G401 (cell line): ENCODE measurements around the gene C12orf43. TPM values are rescaled to one million over a fixed set of nuclear protein-coding genes. Genes with fewer than 3 reads are reported as not detected.
A peak's percentile ranks its signal among the peaks of the same experiment; 100 is the strongest.
"Not testable (repeated sequence)": the region's sequence is repeated elsewhere in the genome, so short reads cannot be mapped to it uniquely, and the experiment has no call there.

Source experiments
- DNase-seq: peaks from one replicate; pipeline ENCODE4 v3.0.0-alpha.2; 2015; ENCODE audit warnings: low spot score
- in situ Hi-C: cut with HindIII; loops from 2 replicates; pipeline ENCODE4 v1.10.0; 2016; ENCODE audit warnings: low sequenced_read_pairs, mixed read lengths
- total RNA-seq: library from RNA; depleted of rRNA; stranded (reverse); fragments of >200 nt; shearing (Covaris generic); gene quantifications from 2 replicates; pipeline ENCODE4 v1.2.3, GENCODE V29; 2014; rRNA removed

C12orf43 gene
- 22.2 and 37.1 TPM in 2 replicates for total RNA-seq

DNA sequence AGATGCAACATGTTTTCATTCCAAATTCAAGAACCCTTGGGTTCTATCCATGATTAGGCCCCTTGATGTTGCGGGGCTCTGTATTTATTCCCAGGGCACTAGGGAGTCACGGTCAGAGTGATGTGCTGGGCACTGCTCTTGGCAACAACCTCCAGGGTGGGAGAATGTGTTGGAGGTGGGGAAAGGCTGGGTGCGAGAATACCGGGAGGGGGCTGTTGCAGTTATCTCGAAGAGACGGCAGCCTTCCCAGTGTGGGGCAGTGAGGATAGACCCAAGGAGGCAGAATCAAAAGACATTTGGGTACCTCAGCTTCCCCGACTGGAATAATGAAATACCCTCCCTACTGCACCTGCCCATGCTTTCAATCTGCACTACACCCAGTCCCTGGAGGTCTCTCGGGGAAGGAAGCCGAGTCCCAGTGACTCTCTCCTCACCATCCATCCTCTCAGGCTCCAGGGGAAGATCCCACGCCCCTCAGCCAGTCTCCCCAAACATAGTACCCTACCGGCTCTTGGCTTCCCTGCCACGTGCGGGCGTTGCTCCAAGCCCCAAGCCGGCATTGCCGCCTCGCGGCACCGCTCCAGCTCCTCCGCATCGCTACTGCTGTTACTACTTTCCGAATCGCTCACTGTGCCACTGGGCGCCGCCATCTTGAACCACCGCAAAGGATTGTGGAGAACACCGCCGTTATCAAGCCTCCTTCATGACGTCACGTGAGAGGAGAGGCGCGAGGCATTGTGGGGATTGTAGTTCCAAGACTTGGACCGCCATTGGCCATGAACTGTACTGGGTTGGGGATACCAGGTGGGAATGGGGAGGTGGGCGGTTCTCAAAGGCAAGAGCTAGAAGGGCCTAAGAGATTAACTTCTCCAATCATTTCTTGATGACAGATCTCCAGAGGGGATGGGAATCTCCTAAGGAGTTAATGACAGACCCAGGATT, at the start of gene C12orf43:
Gene C12orf43, minus strand, starts transcription at position 663 of the 942 bp plus-strand sequence. Its CDS starts 13 bp downstream, at position 650.
- in situ Hi-C loops: no loop called here
- DNase-seq: peak; percentile 96

DNA sequence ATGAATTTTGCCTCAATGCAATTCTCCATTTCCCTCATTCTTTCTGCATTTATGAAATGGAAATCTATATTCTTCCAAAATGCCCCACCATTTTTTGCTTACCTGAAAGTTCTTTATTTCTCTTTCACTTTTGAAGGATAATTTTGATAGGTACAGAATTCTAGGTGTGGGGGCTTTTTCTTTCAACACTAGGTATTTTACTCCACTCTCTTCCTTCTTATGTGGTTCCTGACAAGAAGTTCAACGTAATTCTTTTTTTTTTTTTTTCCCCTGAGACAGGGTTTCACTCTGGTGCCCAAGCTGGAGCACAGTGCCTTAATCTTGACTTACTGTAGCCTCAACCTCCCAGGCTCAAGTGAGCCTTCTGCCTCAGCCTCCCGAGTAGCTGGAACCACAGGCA, 49.1 kb upstream of the C12orf43 start:
- DNase-seq: no peak

GRCh38 chr12:121064586-121064985, 48.3 kb upstream of the C12orf43 start:
- in situ Hi-C loops, DNase-seq: not testable (repeated sequence)

More for the DNA sequence above, 49.1 kb upstream of the C12orf43 start:
- in situ Hi-C loops: no loop called here

- no peak for DNase-seq
- in situ Hi-C loops: no loop called here
Observed at GRCh38 chr12:121064116-121064515, 47.8 kb upstream of the C12orf43 start.

DNA sequence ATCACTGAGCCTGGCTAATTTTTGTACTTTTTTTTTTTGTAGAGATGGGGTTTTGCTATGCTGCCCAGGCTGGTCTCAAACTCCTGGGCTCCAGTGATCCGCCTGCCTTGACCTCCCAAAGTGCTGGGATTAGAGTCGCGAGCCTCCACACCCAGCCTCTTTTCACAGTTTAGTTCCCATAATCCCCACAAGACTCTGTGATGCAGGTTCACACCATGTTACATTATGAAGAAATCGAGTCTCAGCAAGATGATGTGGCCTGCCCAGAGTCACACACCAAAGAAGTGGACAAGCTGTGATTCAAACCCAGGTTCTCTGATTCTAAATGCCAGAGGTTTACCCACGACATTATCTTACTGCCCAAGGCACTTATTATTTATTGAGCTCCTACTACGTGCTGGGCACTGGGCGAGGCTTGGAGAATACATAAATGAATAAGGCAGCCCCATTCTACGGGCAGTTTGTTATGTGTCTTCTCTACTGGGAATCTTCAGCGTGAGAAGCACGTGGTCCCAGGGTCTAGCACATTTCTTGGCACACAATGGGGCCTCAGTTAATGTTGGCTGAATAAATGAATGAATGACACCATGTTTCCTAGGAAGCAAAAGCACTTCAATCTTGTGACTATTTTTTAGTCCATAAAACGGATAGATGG, 46.2 kb upstream of the C12orf43 start:
- no peak for DNase-seq

DNA sequence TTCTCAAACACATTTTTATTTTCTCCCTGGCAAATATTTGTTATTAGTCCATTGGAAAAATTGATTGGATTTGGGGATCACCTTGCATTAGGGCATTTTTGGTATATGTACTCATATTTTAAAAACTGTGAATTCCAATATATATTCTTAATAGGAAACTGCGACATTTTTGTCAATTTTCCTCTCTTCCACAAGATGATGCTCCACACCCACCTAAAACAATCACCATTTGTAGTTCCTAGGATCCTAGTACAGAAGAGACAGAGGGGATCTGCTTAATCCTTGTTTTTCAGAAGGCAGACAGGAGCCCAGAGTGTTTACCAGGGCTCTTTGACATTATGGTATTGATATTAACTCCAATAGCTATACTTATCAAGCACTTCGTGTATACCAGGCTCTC, 45.5 kb upstream of the C12orf43 start:
- in situ Hi-C loops: no loop called here
- peak; percentile 80 for DNase-seq

More for the DNA sequence above, 46.2 kb upstream of the C12orf43 start:
- in situ Hi-C loops: no loop called here

- in situ Hi-C loops: no loop called here
- DNase-seq: peak; percentile 43
Observed at GRCh38 chr12:121060149-121061001, 44.1 kb upstream of the C12orf43 start.

- in situ Hi-C loops: no loop called here
Observed at GRCh38 chr12:121059031-121059898, 43.0 kb upstream of the C12orf43 start.

DNA sequence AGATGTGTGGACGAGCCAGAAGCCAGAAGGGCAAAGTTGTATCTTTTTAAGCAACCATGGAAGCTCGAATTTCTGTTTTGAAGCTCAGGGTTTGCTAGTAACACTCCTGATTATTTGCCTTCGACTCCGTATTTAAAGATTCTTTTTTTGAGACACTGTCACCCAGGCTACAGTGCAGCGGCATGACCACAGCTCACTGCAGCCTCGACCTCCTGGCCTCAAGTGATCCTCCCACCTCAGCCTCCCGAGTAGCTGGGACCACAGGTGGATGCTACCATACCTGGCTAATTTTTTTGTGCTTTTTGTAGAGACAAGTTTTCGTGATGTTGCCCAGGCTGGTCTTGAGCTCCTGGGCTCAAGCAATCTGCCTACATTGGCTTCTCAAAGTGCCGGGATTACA, 41.5 kb upstream of the C12orf43 start:
- in situ Hi-C loops: no loop called here
- no peak for DNase-seq

More at GRCh38 chr12:121059031-121059898, 43.0 kb upstream of the C12orf43 start:
- no peak for DNase-seq

DNA sequence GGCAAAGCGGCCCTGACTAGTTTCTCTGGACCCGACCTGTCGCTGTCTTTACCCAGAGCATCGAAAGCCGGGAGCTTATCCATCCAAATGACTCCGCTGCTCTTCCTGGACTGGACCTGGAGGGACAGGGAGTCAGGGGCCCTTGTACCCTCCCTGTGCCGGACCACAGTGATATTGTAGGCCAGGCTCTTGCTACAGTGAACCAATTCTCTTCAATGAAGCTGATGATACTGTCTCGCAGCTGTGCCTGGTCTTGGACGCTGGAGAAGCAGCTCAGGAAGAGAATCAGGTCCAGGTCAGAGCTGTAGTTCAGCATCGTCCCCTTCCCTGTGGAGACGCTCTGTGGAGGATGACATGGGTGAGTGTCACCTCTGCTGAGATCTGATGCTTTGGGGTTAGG, 37.4 kb upstream of the C12orf43 start:
- no peak for DNase-seq
- in situ Hi-C loops: no loop called here

GRCh38 chr12:121050725-121051124, 34.4 kb upstream of the C12orf43 start:
- in situ Hi-C loops: no loop called here

DNA sequence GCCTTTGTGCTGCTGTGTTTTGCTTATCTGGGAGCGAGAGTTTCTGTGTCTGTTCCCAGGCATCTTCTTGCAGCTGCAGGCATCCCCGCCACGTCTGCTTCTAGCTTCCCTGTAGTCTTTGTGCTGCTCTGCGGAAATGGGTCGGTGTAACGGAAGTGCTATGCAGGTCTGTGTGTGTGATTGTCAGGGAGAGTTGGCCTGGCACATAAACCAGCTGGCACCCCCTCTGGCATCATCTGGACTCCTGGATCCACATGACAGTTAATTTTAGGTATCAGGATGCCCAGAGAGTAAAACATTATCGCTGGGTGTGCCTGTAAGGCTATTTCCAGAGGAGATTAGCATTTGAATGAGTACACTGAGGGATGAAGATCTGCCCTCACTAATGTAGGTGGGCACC, 32.2 kb upstream of the C12orf43 start:
- DNase-seq: no peak
- in situ Hi-C loops: no loop called here

More at GRCh38 chr12:121050725-121051124, 34.4 kb upstream of the C12orf43 start:
- DNase-seq: peak; percentile 15

GRCh38 chr12:121047400-121047799, 31.1 kb upstream of the C12orf43 start:
- DNase-seq, in situ Hi-C loops: not testable (repeated sequence)

- no peak for DNase-seq
- in situ Hi-C loops: no loop called here
Observed at GRCh38 chr12:121043067-121043466, 26.8 kb upstream of the C12orf43 start.

- DNase-seq: no peak
Observed at GRCh38 chr12:121038861-121039668, 22.8 kb upstream of the C12orf43 start, which contains the start of gene OASL. TSS of gene OASL (minus strand) at chr12:121039246. CDS start at chr12:121038971, 275 bp downstream.

GRCh38 chr12:121036810-121037326, 20.6 kb upstream of the C12orf43 start:
- in situ Hi-C loops: no loop called here
- DNase-seq: no peak

More at GRCh38 chr12:121038861-121039668, 22.8 kb upstream of the C12orf43 start, which contains the start of gene OASL:
- in situ Hi-C loops: no loop called here
